ENCODE measurements around the gene LEUTX.
"Not testable (repeated sequence)": the region's sequence is repeated elsewhere in the genome, so short reads cannot be mapped to it uniquely, and the experiment has no call there.

The LEUTX gene

DNA sequence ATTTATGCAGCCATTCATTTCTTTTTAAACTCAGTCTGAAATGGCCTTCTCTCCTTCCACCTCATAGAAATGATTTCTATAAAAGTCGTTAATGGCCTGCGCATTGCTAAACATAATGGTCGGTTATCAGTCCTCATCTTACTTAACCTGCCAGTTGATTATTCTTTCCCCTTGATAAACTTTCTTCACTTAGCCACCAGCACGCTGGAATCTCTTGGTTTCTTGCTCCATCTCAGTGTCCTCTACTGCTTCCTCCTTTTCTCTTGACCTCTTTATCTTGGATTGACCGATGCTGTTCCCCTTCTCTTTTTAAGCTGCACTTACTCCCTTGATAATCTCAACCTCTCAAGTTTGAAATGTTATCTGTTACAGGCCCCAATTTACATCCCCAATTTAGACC, 28.7 kb upstream of the LEUTX start:
- peaks cover 2% of the 10 kb centered on the region for H3K9me3 ChIP-seq (ENCODE audit: severe bottlenecking)
- no peak overlapping the region for H3K4me3 ChIP-seq (ENCODE audit: low read depth, low read length)
- no peak overlapping the region for H3K27ac ChIP-seq
- TF ChIP-seq CTCF (IDR thresholded peaks at IDR 0.05; ENCODE audit: low read depth, low read length), result no peak
- peaks cover 91% of the 10 kb centered on the region for H3K27me3 ChIP-seq (ENCODE audit: insufficient read depth, low read depth, severe bottlenecking)
- DNase-seq, result no peak
- H3K36me3 ChIP-seq, result no peaks in the 10 kb centered on the region

DNA sequence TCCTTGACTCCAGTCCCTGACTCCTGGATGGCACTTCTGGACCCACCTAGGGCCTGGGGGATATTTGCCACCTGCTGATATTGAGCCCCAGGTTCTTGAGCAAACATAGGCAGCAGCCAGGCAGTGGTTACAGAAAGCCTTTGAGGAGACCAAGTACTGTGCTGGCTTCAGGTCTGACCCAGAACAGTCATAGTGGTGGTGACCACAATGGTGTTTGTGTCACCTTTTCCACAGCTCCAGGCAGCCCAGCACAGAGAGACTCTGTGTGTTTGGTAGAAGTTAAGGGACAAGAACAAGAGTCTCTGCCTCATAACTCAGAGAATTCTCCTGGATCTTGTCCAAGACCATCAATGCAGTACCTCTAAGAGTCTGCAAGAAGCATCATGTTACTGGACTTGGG, 26.3 kb upstream of the LEUTX start:
- no peak overlapping the region for H3K4me3 ChIP-seq (ENCODE audit: low read depth, low read length)
- H3K9me3 ChIP-seq (ENCODE audit: severe bottlenecking), result peaks cover 2% of the 10 kb centered on the region
- no peak for TF ChIP-seq CTCF (IDR thresholded peaks at IDR 0.05; ENCODE audit: low read depth, low read length)
- no peak overlapping the region for H3K27ac ChIP-seq
- no peak for DNase-seq
- no peaks in the 10 kb centered on the region for H3K36me3 ChIP-seq
- peaks cover 95% of the 10 kb centered on the region for H3K27me3 ChIP-seq (ENCODE audit: insufficient read depth, low read depth, severe bottlenecking)

GRCh38 chr19:39752795-39753194, 25.9 kb upstream of the LEUTX start:
- no peak for TF ChIP-seq CTCF (IDR thresholded peaks at IDR 0.05; ENCODE audit: low read depth, low read length)
- H3K9me3 ChIP-seq (ENCODE audit: severe bottlenecking), result peaks cover 2% of the 10 kb centered on the region
- H3K36me3 ChIP-seq, result no peaks in the 10 kb centered on the region
- no peak overlapping the region for H3K4me3 ChIP-seq (ENCODE audit: low read depth, low read length)
- H3K27ac ChIP-seq, result no peak overlapping the region
- no peak for DNase-seq
- H3K27me3 ChIP-seq (ENCODE audit: insufficient read depth, low read depth, severe bottlenecking), result peaks cover 95% of the 10 kb centered on the region

DNA sequence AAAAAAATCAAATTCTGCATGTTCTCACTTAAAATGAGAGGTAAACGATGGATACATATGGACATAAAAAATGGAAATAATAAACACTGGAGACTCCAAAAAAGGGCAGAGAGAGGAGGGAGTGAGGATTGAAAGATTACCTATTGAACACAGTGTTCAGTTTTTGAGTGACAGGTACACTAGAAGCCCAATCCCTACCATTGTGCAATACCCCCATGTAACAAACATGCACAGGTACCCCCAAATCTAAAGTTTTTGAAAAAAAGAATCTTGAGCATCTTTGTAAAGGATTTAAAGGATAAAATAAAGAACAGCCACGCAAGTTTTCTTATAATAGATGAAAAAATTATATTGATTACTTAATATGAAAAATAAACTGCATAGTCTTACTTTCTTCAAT, 24.1 kb upstream of the LEUTX start:
- TF ChIP-seq CTCF (IDR thresholded peaks at IDR 0.05; ENCODE audit: low read depth, low read length), result no peak
- Histone ChIP-seq H3K4me3 (ENCODE audit: low read depth, low read length) (no peak overlapping the region), H3K27ac (no peak overlapping the region), H3K36me3 (no peaks in the 10 kb centered on the region), H3K9me3 (ENCODE audit: severe bottlenecking) (peaks cover 2% of the 10 kb centered on the region), H3K27me3 (ENCODE audit: insufficient read depth, low read depth, severe bottlenecking) (peaks cover 96% of the 10 kb centered on the region)
- DNase-seq, result no peak

- no peak for DNase-seq
- Histone ChIP-seq H3K36me3 (no peaks in the 10 kb centered on the region), H3K27ac (no peak overlapping the region), H3K9me3 (ENCODE audit: severe bottlenecking) (peaks cover 2% of the 10 kb centered on the region), H3K4me3 (ENCODE audit: low read depth, low read length) (no peak overlapping the region), H3K27me3 (ENCODE audit: insufficient read depth, low read depth, severe bottlenecking) (peaks cover 97% of the 10 kb centered on the region)
- TF ChIP-seq CTCF (IDR thresholded peaks at IDR 0.05; ENCODE audit: low read depth, low read length), result no peak
Measured at GRCh38 chr19:39754971-39755370, 23.7 kb upstream of the LEUTX start.

- no peak for TF ChIP-seq CTCF (IDR thresholded peaks at IDR 0.05; ENCODE audit: low read depth, low read length)
- peaks cover 75% of the 10 kb centered on the region for H3K27me3 ChIP-seq (ENCODE audit: insufficient read depth, low read depth, severe bottlenecking)
- DNase-seq, result no peak
- no peak overlapping the region for H3K4me3 ChIP-seq (ENCODE audit: low read depth, low read length)
- H3K36me3 ChIP-seq, result no peaks in the 10 kb centered on the region
- H3K27ac ChIP-seq, result no peak overlapping the region
- peaks cover 2% of the 10 kb centered on the region for H3K9me3 ChIP-seq (ENCODE audit: severe bottlenecking)
Measured at GRCh38 chr19:39759457-39760184, 19.0 kb upstream of the LEUTX start.

DNA sequence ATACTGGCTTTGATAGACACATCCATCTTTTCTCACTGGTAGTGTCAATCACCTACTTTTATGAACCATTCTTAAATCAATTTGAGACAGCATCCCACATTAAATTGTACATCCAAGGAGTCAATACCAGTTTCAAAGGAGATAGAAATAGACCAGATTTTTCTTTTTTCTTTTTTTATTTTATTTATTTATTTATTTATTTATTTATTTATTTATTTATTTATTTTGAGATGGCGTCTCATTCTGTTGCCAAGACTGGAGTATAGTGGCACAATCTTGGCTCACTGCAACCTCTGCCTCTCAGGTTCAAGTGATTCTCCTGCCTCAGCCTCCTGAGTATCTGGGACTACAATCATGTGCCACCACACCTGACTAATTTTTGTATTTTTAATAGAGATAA, 16.8 kb upstream of the LEUTX start:
- not testable (repeated sequence) for DNase-seq; H3K27ac ChIP-seq; H3K4me3 ChIP-seq (ENCODE audit: low read depth, low read length); H3K36me3 ChIP-seq; H3K9me3 ChIP-seq (ENCODE audit: severe bottlenecking)
- H3K27me3 ChIP-seq (ENCODE audit: insufficient read depth, low read depth, severe bottlenecking), result peaks cover 53% of the 10 kb centered on the region
